ENCODE results near the gene UGT3A2. TPM values are rescaled to one million over a fixed set of nuclear protein-coding genes. Genes with fewer than 3 reads are reported as not detected.

The UGT3A2 gene
- total and polyA plus RNA-seq, 2 of the 8 experiments (the other 6 are each of a cell fraction or from before 2014, with no cell fraction given), result 19.4 to 28.8 TPM

DNA sequence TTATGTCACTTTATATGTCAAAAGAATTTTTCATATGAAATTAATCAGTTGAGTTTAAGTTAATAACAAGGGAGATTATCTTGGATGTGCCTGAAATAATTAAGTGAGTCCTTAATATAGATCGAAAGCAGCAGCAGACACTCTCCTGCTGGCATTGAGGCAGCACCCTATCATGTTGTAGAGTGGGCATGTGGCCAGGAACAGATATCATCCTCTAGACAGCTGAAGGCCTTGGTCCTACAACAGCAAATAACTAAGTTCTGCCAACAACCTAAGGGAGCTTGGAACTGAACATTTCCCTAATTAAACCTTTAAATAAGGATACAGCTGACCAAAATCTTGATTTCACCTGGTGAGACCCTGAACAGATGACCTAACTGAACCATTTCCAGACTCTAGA is 49.7 kb downstream of the UGT3A2 start (continued):
- no peak for TF ChIP-seq RAD21 (IDR thresholded peaks at IDR 0.05 in 1 of 2, conservative IDR thresholded peaks at IDR 0.05 in 1 of 2; ENCODE audit: low read depth in 2 of 2, low read length in 2 of 2)
- TF ChIP-seq RBBP5 (IDR thresholded peaks at IDR 0.05; ENCODE audit: borderline replicate concordance, low read depth, low read length), result no peak
- TF ChIP-seq YY1 (IDR thresholded peaks at IDR 0.05; ENCODE audit: low read depth, low read length), result no peak
- TF ChIP-seq GABPA (IDR thresholded peaks at IDR 0.05; ENCODE audit: borderline replicate concordance, insufficient read depth, low read length), result no peak
- TF ChIP-seq, protein P1, sequence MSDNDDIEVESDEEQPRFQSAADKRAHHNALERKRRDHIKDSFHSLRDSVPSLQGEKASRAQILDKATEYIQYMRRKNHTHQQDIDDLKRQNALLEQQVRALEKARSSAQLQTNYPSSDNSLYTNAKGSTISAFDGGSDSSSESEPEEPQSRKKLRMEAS (IDR thresholded peaks at IDR 0.05), result no peak
- TF ChIP-seq NANOG (IDR thresholded peaks at IDR 0.05; ENCODE audit: insufficient read depth, low read depth, low read length, poor library complexity, severe bottlenecking), result no peak

Data from H1 (cell line).